GM21367 (cell line): ENCODE measurements around the gene MAP3K7CL.
A peak's percentile ranks its signal among the peaks of the same experiment; 100 is the strongest.
"Not testable (repeated sequence)": the region's sequence is repeated elsewhere in the genome, so short reads cannot be mapped to it uniquely, and the experiment has no call there.

Source experiments
- ATAC-seq: cut with Tn5 transposase; IDR thresholded peaks from one replicate; pipeline ENCODE4 v1.9.1; 2021; ENCODE audit not compliant: unreplicated experiment

MAP3K7CL gene

GRCh38 chr21:29166853-29167252 lies 36.4 kb downstream of the MAP3K7CL start:
- no peak for ATAC-seq

DNA sequence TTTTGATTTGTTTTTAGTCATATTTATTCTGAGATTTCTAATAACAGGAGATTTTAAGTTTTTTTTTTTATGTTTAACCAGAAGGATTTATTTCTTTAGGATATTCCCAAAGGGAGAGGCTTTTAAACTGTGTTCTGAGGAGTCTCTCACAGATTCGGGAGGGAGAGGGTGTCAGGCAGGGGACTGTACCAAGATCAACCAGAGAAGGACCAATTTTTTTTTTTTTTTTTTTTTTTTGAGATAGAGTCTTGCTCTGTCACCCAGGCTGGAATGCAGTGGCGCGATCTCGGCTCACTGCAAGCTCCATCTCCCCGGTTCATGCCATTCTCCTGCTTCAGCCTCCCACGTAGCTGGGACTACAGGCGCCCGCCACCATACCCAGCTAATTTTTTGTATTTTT lies 37.0 kb downstream of the MAP3K7CL start:
- not testable (repeated sequence) for ATAC-seq

DNA sequence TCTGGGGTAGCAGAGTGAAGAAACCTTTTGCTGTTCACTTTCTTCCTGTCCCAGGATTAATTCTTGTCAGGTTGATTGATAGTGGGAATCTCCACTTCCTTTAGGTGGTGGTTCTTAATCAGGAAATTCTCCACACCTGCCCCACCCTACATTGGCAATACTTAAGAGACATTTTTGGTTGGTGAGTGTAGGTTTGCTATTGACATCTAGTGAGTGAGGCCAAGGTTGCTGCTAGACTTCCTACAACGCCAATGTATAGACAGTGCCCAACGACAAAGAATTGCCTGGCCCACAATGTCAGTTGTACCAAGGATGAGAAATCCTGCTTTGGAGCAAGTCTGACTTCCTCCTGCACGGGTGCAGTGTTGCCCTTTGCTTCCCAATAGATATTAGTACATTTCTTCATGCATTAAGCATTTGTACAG lies 38.5 kb downstream of the MAP3K7CL start:
- no peak for ATAC-seq

- no peak for ATAC-seq
Observed at GRCh38 chr21:29170944-29171343, 40.5 kb downstream of the MAP3K7CL start.

DNA sequence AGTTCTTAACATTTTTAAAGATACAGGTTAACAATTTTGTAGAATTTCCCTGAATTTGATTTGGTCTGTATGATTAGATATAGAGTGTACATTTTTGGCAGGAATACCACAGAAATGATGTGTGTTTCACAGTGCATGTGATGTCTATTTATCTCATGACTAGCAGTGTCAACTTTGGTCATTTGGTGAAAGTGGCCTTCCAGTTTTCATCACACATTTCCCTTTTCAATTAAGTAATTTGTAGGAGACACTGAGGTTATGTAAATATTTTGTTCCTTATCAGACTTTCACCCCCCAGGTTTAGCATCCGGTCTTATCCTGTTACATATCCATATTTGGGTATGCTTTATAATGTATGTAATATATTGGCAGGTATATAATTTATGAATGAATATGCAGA lies 41.8 kb downstream of the MAP3K7CL start:
- ATAC-seq = no peak

DNA sequence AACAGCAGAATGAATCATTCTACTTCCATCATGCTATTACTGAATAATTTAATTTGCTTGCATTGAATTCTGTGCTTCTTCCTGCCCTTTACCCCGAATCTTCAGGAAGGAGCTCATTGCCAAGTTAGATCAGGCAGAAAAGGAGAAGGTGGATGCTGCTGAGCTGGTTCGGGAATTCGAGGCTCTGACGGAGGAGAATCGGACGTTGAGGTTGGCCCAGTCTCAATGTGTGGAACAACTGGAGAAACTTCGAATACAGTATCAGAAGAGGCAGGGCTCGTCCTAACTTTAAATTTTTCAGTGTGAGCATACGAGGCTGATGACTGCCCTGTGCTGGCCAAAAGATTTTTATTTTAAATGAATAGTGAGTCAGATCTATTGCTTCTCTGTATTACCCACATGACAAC lies 44.2 kb downstream of the MAP3K7CL start:
- ATAC-seq = no peak

DNA sequence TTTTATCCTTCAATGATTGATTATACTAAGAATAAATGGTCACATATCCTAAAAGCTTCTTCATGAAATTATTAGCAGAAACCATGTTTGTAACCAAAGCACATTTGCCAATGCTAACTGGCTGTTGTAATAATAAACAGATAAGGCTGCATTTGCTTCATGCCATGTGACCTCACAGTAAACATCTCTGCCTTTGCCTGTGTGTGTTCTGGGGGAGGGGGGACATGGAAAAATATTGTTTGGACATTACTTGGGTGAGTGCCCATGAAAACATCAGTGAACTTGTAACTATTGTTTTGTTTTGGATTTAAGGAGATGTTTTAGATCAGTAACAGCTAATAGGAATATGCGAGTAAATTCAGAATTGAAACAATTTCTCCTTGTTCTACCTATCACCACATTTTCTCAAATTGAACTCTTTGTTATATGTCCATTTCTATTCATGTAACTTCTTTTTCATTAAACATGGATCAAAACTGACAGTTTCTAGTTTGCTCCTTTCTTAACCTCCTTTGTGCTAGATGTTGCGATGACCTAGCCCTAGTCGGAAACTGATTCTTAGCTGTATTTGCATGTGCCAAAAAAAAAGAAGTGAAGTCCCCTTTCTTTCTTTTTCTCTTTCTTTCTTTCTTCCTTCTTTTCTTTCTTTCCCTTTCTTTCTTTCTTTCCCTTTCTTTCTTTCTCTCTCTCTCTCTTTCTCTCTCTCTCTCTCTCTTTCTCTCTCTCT lies 45.1 kb downstream of the MAP3K7CL start:
- no peak for ATAC-seq

GRCh38 chr21:29176471-29177120 lies 46.2 kb downstream of the MAP3K7CL start:
- ATAC-seq = no peak

- ATAC-seq = no peak
Observed at GRCh38 chr21:29177800-29178199, 47.4 kb downstream of the MAP3K7CL start.

GRCh38 chr21:29178926-29179325 lies 48.5 kb downstream of the MAP3K7CL start:
- ATAC-seq = no peak

DNA sequence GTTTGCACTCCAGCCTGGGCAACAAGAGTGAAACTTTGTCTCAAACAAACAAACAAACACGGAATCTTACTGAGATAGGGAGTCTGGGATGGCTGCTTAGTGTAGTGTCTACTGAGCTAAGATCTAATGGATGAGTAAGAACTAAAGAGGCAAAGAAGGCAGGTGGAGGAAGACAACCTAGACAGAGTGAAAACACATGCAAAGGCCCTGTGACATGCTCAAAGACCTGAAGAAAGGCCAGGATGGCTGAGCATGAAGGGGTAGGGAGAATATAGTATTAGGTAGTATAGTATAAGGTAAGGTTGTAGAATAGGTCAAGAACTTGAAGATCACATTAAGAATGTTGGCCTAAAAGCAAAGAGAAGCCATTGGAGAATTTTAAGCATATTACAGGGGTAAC lies 49.1 kb downstream of the MAP3K7CL start:
- ATAC-seq = no peak

GRCh38 chr21:29181799-29182470 lies 51.5 kb downstream of the MAP3K7CL start:
- peak; percentile 51 for ATAC-seq

DNA sequence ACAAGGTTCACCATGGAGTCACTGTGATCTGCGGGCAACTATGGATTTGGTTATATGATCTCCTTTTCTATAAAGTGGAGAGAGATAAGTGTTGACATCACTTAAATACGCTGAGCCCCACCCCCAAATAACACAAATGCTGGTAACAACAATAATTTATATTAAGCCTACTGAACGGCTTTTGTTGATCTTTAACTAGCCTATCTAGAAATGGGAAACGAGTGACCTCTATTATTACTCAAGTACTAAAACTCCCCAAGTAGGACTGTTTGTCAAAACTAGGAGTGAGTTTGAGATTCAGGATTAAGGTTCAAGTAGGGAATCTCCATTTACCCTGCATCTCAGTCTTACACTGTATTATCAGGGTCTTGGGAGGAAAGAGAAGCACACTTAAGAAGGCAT lies 52.2 kb downstream of the MAP3K7CL start:
- no peak for ATAC-seq

GRCh38 chr21:29184037-29184436 lies 53.6 kb downstream of the MAP3K7CL start:
- ATAC-seq = no peak

DNA sequence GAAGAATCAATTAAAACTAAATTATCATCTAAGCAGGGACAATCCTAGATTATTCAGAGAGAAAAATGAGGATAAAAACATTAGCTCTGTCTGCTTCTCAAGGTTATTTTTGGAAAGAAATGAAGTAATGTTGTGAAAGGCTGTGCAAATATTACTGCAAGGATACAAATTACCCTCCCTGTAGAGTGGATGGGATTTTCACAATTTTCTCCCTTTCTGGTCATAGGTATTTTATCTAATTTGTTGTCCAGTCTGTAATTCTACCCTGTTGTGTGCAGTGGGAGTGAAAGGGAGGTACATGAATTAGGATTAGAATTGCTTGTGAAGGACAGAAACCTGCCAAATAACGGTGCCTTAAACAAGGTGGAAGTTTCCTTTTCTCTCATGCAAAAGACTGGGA lies 54.7 kb downstream of the MAP3K7CL start:
- ATAC-seq = no peak

GRCh38 chr21:29185633-29186032 lies 55.2 kb downstream of the MAP3K7CL start:
- ATAC-seq = no peak

- ATAC-seq = no peak
Observed at GRCh38 chr21:29186246-29186645, 55.8 kb downstream of the MAP3K7CL start.

DNA sequence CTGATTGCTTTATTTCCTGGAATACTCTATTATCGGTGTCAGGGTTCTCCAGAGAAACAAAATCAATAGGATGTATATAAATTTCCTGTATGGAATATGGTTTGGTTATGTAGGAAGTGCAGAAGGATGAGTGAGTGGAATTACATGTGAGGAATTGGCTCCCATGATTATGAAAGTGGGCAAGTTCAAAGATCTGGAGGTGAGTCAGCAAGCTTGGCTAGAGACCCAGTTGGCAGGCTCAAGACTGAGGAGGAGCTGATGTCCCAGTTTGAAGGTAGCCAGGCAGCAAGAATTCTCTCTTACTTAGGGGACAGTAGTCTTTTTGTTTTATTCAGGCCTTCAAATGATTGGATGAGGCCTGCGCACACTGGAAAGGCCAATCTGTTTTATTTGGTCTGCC lies 57.5 kb downstream of the MAP3K7CL start:
- no peak for ATAC-seq

DNA sequence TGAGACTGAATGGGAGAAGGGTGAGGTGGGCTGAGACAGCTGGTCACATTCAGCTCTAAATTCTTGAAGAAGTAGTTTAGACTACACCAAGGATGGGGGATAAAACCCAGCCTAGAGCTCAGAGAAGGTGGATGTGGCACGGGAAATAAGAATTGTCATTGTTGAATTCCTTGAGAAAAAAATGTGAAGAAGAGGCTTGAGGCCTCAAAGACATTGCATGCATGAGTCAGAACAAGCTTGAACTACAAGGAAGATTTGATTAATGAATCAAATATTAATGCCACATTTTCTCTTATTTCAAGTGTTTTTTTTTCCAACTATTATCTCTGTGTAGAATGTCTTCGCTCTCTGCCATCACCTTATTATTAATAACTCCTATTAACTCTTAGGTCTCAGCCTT lies 58.9 kb downstream of the MAP3K7CL start:
- no peak for ATAC-seq

- no peak for ATAC-seq
Observed at GRCh38 chr21:29190923-29191331, 60.5 kb downstream of the MAP3K7CL start.

GRCh38 chr21:29193072-29193471 lies 62.6 kb downstream of the MAP3K7CL start:
- ATAC-seq = no peak

DNA sequence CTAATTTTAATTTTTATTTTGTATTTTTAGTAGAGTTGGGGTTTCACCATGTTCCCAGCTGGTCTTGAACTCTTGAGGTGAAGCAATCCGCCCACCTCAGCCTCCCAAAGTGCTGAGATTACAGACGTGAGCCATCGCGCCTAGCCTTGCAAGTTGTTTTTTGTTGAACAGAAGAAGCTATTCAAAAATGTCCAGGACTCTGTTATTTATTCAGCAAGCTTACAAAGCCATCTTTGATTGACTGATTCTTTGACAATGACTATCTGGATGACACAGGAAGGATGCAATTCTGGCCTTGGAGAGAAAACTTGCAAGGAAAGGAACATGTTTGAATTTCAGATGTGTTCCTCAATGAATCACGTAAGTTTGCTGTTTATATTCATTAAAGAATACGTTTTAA lies 63.5 kb downstream of the MAP3K7CL start:
- no peak for ATAC-seq
